Frontal cortex (tissue), 4 donors: Measurements from ENCODE around the gene SMIM10L2A. TPM values are rescaled to one million over a fixed set of nuclear protein-coding genes. Genes with fewer than 3 reads are reported as not detected.
A peak's percentile ranks its signal among the peaks of the same experiment; 100 is the strongest.
"Not testable (repeated sequence)": the region's sequence is repeated elsewhere in the genome, so short reads cannot be mapped to it uniquely, and the experiment has no call there.

Experiments used
- DNase-seq, 2 donors: peaks; one replicate each; pipeline ENCODE4 v3.0.0; 2012; ENCODE audit warnings: low spot score in 2 of 2
- FAIRE-seq: peaks from 2 replicates; lab custom pipeline; 2012; peaks lifted over from hg19 to GRCh38; lab: Jason Lieb, UNC
- total RNA-seq: library from RNA; depleted of rRNA; stranded (reverse); fragments of >200 nt; gene quantifications from one replicate; pipeline ENCODE4 v1.2.3, GENCODE V29; 2014
- donor health status: control.
- donor health status: control.
- donor health status: control.

The SMIM10L2A gene
- total RNA-seq, 1 donor from 2014 or later, result 9.0 TPM

DNA sequence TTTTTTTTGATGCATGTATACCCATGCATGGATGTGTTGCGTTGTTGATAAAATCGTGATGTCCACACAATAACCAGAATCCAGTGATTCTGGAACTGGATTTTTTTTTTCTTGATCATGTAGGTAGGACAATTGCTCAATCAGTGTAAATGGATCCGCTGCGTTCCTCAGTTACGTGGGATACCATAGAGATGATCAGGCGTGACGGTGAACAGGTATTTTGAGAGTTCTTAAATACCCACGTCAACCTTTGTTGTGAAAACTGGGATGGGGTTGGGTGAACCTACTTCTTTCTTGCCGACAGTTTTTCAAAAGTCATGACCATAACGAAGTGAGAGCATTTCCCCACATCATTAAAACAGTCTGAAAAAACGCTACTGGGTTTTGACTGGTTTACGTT, 913 bp upstream of the SMIM10L2A start:
- FAIRE-seq, result no peak
- no peak for DNase-seq

DNA sequence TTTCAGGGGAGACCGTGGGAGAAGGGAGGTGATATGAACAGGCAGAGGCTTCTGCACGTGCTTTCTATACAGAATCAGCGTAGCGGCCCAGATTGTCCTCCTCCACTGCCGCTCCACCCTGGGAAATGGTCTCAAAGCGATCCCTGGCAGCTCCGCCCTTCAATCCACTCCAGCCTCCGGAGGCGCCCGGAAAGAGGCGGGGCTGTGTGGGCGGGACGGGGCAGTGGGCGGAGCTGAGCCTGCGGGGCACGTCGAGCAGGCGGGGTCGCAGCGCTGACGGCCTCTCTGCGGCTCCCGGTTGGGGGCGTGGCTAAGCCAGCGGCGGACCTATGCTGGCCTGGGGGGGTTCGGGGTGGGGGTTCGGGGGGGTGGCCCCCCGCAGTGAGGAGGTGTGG, 210 bp upstream of the SMIM10L2A start:
- no peak for FAIRE-seq
- peak; percentile 83 for DNase-seq

DNA sequence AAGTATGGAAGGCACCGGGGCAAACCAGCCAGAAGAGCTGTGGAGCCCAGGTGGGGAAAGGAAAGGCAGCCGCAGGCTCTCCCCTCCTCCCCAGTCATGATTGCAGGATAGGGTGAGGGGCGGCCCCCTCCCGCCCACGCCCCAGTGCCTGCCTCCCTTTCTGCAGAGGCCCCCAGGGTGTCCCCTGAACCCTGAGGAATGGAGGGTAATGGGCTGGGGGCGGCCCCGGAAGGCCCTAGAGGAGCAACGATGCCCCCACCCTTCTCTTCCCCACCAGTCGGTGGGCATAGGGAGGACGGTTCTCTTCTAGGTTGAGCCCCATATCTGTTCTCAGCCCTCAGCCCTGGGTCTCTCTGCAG, 1.0 kb downstream of the SMIM10L2A start:
- FAIRE-seq, DNase-seq: not testable (repeated sequence)

DNA sequence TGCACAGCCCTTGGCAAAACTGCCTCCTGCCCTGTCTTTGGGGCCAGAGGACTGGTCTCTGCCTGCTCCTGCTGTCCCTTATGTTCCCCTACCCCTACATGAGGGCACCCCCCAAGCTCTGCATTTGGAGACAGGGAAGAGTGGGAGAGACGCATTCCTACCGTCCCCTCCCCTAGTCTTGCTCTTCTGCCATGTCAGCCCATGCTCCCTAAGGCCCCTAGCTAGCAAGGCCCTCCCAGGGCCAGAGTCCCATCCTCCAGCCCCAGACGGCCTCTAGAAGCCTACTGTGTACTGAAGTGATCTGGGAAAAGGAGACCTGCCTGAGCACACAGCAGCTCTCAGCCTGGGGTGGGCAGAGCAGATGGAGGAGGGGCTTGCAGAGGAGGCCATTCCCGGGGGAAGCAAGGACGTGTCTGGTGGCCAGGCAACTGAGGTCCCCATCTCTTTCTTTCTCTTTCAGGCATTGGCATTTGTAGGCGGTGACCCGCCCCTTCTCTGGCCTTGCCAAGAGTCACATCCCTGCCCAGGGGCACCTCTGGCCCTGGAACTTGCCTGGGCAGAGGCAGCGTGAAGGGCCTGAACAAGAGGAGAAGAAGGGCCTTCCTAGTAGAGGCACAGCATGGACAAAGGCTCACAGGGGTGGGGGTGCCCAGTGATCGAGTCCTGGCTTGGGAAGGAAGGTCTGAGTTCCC, 1.6 kb downstream of the SMIM10L2A start:
- DNase-seq, FAIRE-seq: not testable (repeated sequence)

DNA sequence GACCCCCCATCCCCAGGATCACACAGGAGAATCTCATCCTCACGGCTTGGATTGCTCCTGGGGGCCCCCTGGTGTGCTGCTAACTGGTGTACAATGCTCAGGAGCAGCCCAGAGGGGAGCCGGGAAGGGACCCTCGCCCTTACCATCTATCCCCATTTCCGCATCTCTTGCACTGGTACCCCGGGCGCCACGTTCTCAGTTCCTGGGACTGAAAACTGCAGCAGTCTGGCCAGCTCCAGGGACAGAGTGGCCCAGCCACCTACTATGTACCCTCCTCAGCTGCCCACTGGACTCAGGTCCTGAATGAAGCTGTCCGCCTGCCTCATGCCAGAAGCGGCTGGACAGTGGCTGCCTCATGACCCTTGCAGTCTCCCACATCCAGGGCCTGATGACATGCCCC, 2.7 kb downstream of the SMIM10L2A start:
- DNase-seq, result no peak

DNA sequence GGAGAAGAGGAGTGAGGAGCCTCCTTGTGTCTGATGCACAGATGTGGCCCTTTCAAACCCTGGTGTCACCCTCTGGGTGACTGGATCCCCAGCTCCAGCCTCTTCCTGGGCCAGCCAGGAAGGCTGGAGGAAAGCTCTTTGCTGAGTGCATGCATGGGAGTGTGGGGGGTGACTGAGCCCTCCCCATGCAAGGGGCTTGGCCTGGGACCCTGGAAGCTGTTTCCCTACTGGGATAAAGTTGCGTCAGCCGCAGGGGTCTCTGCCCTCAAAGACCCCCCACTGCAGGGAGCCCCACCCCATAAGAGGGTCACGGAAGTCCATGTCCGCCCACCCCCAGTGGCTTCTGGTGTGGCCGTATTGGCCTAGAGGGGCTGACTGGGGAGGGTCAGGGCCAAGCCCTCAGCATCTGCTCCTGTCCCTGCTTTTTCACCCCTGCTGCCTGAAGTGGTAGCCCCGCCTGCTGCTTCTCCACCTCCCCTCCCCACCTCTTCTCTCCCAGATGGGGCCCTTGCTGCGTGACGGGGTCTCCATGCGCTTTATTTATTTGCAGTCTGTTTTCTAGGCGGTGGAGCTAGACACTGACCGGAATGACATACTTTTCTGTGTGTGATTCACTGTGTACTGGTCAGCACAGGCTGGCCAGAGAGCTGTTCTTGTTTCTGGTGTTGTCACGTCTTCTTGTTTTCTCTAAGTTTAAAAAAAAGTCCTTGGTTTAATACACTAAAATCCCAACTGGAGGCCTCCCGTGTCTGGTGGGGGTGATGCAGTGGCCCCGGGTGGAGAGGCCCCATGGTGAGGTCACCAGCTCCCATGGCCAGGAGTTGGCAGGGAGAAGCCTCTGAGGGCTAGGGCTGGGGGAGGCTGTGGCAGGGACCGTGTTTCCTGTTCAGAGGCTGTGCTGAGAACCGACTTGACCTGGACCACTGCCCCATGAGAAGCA, 3.6 kb downstream of the SMIM10L2A start:
- no peak for FAIRE-seq
- DNase-seq, result no peak

More for the DNA sequence above, 2.7 kb downstream of the SMIM10L2A start:
- FAIRE-seq, result no peak

DNA sequence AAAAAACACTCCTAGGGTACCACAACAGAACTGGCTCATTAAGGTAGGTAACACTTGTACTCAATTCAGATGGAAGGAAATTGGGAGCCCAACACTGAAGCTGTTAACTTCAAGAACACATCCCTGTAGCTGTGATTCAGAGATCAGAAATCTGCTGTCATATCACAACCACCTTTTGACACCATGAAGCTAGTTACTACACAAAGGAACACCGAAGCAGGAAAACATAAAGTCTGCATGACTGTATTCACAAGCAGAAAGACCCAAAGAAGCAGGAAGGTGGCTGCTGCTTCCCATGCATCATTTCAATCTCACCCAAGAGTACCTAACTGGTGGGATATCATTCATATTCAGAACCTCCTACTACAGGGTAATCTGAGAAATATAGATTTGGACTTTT, 7.7 kb downstream of the SMIM10L2A start:
- DNase-seq (no peak), FAIRE-seq (no peak)

DNA sequence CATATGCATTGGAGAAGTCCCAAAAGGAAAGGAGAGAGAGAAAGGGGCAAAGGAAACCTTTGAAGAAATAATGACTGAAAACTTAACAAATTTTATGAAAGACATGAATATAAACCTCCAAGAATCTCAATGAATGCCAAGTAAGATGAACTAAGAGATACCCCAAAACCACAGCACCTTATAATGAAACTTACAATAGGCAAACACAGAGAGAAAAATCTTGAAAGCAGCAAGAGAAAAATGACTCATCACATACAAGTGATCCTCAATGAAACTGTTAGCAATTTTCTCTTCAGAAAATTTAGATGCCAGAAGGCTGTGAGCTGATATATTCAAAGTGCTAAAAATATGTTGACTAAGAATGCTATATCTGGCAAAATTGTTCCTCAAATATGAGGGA, 10.1 kb downstream of the SMIM10L2A start:
- FAIRE-seq (no peak), DNase-seq (no peak)

DNA sequence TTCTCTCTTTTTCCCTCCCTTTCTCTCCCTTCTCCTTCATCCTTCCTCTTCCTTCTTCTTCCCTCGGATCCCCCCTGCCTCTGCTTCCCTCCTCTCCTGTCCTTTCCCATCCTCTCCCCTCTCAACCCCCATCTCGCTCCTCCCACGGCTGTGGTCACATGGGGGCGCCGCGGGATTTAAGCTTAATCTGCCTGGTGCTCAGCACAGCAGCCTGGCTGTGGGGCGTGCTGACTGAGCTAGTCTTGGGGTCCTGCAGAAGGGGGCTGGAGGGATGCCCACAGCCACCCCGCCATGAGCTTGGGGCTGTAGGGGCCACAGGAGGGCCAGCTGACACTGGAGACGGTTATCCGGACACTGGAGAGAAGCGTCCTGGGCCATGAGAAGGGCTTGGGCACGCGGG, 10.7 kb downstream of the SMIM10L2A start:
- no peak for DNase-seq
- no peak for FAIRE-seq

DNA sequence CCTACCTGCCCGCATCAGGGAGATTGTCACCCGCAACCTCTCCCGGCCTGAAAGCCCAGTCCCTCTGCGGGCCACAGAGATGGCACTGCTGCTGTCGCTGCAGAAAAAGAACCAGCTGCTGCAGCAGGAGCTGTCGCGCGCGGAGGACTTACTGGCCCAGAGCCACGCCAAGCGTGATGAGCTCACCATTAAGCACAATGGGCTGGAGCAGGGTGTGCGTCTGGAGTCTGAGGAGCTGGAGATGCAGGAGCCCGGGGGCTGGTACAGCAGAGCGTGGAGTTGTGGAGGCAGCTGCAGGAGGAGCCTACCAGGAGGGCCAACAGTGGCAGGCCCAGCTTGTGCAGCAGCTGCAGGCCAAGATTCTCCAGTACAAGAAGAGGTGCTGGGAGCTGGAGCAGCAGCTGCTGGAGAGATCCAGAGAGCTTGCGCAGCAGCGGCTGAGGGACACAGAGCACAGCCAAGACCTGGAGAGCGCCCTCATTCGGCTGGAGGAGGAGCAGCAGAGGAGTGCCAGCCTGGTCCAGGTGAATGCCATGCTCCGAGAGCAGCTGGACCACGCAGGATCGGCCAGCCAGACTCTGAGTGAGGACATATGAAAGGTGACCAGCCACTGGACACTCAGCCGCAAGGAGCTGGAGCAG, 11.3 kb downstream of the SMIM10L2A start:
- FAIRE-seq (no peak), DNase-seq (no peak)

DNA sequence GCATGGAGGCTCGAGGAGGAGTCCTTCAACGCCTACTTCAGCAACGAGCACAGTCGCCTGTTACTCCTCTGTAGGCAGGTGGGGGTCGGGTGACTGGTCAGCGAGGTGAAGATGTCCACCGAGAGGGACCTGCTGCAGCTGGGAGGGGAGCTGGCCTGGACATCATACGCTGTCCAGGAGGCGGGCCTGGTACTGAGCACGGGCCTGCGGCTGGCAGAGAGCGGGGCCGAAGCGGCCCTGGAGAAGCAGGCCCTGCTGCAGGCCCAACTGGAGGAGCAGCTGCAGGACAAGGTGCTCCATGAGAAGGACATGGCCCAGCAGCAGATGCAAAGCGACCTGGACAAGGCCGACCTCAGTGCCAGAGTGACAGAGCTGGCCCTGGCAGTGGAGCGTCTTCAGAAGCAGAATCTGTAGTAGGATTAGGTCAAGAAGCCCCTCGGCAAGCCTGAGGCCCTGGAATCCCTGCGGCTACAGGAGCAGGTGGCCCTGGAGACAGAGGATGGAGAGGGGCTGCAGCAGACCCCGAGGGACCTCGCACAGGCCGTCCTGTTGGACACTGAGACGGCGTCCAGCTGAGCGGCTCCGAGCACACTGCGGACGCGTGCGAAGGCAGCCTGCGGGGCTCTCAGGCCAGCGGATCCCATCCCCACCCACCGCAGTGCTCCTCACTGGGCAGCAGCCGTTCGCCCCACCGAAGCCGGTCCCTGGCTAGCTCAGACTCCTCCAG, 11.9 kb downstream of the SMIM10L2A start:
- FAIRE-seq, result no peak

DNA sequence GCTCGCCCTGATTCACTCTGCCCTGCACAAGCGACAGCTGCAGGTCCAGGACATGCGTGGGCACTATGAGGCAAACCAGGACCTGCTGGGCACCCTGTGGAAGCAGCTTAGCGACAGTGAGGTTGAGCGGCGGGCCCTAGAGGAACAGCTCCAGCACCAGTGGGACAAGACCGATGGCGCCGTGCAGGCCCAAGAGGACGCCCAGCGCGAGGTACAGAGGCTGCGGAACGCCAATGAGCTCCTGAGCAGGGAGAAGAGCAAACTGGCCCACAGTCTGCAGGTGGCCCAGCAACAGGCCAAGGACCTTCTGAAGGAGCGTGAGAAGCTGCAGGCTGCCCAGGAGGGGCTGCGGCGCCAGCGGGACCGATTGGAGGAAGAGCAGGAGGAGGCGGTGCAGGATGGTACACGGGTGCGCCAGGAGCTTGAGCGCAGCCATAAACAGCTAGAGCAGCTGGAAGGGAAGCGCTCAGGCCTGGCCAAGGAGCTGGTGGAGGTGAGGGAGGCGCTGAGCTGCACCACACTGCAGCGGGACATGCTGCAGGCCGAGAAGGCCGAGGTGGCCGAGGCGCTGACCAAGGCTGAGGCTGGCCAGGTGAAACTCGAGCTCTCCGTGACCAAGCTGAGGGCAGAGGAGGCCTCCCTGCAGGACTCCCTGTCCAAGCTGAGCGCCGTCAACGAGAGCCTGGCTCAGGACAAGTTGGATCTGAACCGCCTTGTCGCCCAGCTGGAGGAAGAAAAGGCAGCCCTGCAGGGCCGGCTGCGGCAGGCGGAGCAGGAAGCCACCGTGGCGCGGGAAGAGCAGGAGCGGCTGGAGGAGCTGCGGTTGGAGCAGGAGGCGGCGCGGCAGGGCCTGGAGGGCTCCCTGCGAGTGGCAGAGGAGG, 12.8 kb downstream of the SMIM10L2A start:
- DNase-seq, result no peak
- FAIRE-seq, result no peak

More for the DNA sequence above, 11.9 kb downstream of the SMIM10L2A start:
- DNase-seq, result no peak

DNA sequence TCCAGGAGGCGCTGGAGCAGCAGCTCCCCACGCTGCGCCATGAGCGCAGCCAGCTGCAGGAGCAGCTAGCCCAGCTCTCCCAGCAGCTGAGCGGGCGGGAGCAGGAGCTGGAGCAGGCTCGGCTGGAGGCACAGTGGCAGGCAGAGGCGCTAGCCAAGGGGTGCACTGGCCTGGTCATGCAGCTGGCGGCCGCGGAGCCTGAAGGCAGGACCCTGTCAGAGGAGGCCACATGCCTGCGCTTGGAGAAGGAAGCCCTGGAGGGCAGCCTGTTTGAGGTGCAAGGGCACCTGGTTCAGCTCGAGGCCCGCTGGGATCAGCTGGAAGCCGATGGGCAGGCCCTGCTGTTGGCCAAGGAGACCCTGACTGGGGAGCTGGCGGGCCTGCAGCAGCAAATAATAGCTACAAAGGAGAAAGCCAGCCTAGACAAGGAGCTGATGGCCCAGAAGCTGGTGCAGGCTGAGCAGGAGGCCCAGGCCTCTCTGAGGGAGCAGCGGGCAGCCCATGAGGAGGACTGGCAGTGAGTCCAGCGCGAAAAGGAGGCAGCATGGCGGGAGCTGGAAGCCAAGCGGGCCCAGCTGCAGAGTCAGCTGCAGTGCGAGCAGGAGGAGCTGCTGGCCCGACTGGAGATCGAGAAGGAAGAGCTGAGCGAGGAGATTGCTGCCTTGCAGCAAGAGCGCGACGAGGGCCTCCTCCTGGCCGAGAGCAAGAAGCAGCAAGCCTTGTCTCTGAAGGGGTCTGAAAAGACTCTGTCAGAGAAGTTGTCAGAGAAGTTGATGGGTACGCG, 13.6 kb downstream of the SMIM10L2A start:
- no peak for FAIRE-seq
- no peak for DNase-seq

DNA sequence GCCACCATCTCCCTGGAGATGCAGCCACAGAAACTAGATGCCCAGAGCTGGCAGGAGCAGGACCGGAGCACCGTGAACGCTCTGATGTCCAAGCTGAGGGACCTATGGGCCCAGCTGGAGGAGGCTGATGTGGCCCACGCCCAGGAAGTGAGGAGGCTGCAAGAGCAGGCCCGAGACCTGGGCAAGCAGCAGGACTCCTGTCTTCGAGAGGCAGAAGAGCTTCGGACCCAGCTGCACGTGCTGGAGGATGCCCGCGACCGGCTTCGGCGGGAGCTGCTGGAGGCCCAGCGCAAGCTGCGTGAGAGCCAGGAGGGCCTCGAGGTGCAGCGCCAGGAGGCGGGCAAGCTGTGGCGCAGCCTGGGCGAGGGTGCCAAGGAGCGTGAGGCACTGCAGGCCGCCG, 14.2 kb downstream of the SMIM10L2A start:
- FAIRE-seq (no peak), DNase-seq (no peak)

DNA sequence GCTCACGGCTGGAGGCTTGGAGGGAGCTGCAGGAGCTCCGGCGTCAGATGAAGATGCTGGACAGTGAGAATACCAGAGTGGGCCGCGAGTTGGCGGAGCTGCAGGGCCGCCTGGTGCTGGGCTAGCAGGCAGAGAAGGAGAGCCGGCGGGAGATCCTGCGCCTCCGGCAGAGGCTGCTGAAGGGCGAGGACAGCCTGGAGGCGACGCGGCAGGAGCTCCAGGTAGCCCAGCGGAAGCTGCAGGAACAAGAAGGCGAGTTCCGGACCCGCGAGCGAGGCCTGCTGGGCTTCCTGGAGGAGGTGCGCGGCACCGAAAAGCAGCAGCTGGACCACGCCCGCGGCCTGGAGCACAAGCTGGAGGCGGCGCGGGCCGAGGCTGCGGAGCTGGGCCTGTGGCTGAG, 14.7 kb downstream of the SMIM10L2A start:
- FAIRE-seq (no peak), DNase-seq (no peak)

DNA sequence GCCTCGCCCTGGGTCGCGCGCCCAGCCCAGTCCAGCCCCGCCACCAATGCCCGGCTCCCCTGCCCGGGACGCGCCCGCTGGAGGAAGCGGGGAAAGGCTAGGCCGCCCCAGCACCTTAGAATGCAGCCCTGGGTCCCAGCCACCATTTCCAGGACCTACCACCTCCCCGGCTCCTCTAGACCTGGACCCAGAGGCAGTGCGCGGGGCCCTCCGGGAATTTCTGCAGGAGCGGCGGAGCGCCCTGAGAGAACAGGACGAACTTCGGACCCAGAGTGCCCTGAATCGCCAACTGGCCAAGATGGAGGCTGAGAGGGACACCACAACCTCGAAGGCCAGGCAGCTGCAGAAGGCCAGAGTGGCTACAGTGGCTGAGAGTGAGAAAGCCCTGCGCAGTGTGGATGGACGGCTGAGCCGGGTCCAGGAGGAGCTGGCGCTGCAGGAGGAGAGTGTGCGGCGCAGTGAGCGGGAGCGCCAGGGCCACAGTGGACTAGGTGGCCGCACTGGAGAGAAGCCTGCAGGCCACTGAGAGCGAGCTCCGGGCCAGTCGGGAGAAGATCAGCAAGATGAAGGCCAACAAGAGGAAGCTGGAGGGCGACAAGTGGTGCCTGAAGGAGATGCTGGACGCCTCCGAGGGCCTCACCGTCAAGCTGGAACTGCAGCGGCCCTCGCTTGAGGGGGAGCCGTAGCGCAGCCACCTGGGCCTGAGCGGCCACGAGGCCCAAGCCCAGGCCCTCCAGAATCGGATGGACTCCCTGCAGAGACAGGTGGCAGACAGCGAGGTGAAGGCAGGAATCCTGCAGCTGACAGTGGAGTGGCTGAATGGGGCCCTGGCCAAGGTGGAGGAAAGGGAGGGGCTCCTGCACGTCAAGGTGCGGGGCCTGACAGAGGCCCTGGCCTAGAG, 15.5 kb downstream of the SMIM10L2A start:
- DNase-seq (no peak), FAIRE-seq (no peak)
